Upper lobe of left lung (tissue), 6 donors: ENCODE measurements around the gene LOXL1. TPM values are rescaled to one million over a fixed set of nuclear protein-coding genes. Genes with fewer than 3 reads are reported as not detected.
A peak's percentile ranks its signal among the peaks of the same experiment; 100 is the strongest.

Source experiments
- ATAC-seq, 2 donors: fragments of 200-7000 bp; cut with Tn5 transposase; one replicate each; pipeline ENCODE4 v1.9.1; 2022; ENCODE audit warnings: mild to moderate bottlenecking in 2 of 2, moderate library complexity in 2 of 2; ENCODE audit not compliant: low FRiP score in 2 of 2
- DNase-seq, 2 donors: peaks; one replicate each; pipeline ENCODE4 v3.0.0-alpha.2; 2019 to 2020
- H3K27ac ChIP-seq, 4 donors: fragments of 200-600 bp; sonication (generic); one replicate each; pipeline ENCODE4 v1.5.1; 2016 to 2019
- H3K27me3 ChIP-seq, 4 donors: fragments of 200-600 bp; sonication (generic); one replicate each; pipeline ENCODE4 v1.5.1; 2017 to 2019
- H3K36me3 ChIP-seq, 4 donors: fragments of 200-600 bp; sonication (generic); one replicate each; pipeline ENCODE4 v1.5.1; 2016 to 2019
- H3K4me1 ChIP-seq, 4 donors: fragments of 200-600 bp; sonication (generic); one replicate each; pipeline ENCODE4 v1.5.1; 2018 to 2019
- H3K4me3 ChIP-seq, 4 donors: fragments of 200-600 bp; sonication (generic); one replicate each; pipeline ENCODE4 v1.5.1; 2017 to 2019; ENCODE audit warnings: mild to moderate bottlenecking in 2 of 4, moderate library complexity in 1 of 4
- H3K9me3 ChIP-seq, 4 donors: fragments of 200-600 bp; sonication (generic); one replicate each; pipeline ENCODE4 v1.5.1; 2018 to 2019
- CTCF ChIP-seq, 6 experiments: fragments of 450-650 bp in 4 of 6; fragments of 200-600 bp in 2 of 6; sonication (generic) in 2 of 6; IDR thresholded peaks; one replicate each; pipeline ENCODE4 v1.5.1; 2016 to 2019; ENCODE audit warnings: antibody characterized with exemption in 6 of 6
- EP300 ChIP-seq, 4 donors: sonication (generic); formaldehyde crosslinking; IDR thresholded peaks; one replicate each; pipeline ENCODE4 v1.5.1; 2017; ENCODE audit warnings: antibody characterized with exemption in 4 of 4, control low read depth in 2 of 4
- POLR2A ChIP-seq, 4 donors: fragments of 450-650 bp; IDR thresholded peaks; one replicate each; pipeline ENCODE4 v1.5.1; 2016 to 2017; ENCODE audit warnings: antibody characterized with exemption in 4 of 4, mild to moderate bottlenecking in 2 of 4
- POLR2AphosphoS5 ChIP-seq, 2 donors: sonication (generic); formaldehyde crosslinking; IDR thresholded peaks; one replicate each; pipeline ENCODE4 v1.5.1; 2017; ENCODE audit warnings: antibody characterized with exemption in 2 of 2
- WGBS, 2 donors: methylation state at CpG; one replicate each; pipeline ENCODE4 v1.1.5; 2017 to 2018; 5-methylcytosine and 5-hydroxymethylcytosine counted together
- total RNA-seq, 6 donors: library from RNA; depleted of rRNA in 4 of 6; stranded (reverse); fragments of >200 nt in 4 of 6; gene quantifications; one replicate each; pipeline versions ENCODE4 v1.1.0 to v1.2.1, GENCODE V29; 2016 to 2021
- donor health status: DM: no; HTN: no; CAD: no; lungs with moderate emphysema.
- donor health status: DM: no; HTN: yes; CAD: no; lungs with severe emphysema.

LOXL1 gene
- total RNA-seq, 6 donors from 2014 or later = 6.0 to 25.9 (median 8.0) TPM

- H3K36me3 ChIP-seq = no peaks in the 10 kb centered on the region
- no peaks in the 10 kb centered on the region for H3K9me3 ChIP-seq
- DNase-seq (no peak), ATAC-seq (peak; percentile 34 to 75)
- no peaks in the 10 kb centered on the region for H3K27me3 ChIP-seq
- no peak overlapping the region for H3K27ac ChIP-seq
- no peak overlapping the region for H3K4me3 ChIP-seq
- H3K4me1 ChIP-seq = peaks cover 5 to 13% (median 9%) of the 10 kb centered on the region in 4 donors
- WGBS, 2 donors = 40 to 88% methylated on average over 1 of the region's 1 CpG
- TF ChIP-seq POLR2A (IDR thresholded peaks at IDR 0.05) (no peak), POLR2AphosphoS5 (IDR thresholded peaks at IDR 0.05) (no peak)
These were observed 14.8 kb downstream of the LOXL1 start for GRCh38 chr15:73941044-73941443.

GRCh38 chr15:73941449-73941848 is 15.2 kb downstream of the LOXL1 start:
- no peaks in the 10 kb centered on the region for H3K9me3 ChIP-seq
- peaks cover 4 to 9% (median 6%) of the 10 kb centered on the region in 4 donors for H3K4me1 ChIP-seq
- no peaks in the 10 kb centered on the region for H3K36me3 ChIP-seq
- WGBS, 2 donors = 92 to 93% methylated on average over 3 of the region's 3 CpGs
- H3K27me3 ChIP-seq = no peaks in the 10 kb centered on the region
- H3K27ac ChIP-seq = no peak overlapping the region
- no peak for TF ChIP-seq POLR2A (IDR thresholded peaks at IDR 0.05)
- TF ChIP-seq CTCF (IDR thresholded peaks at IDR 0.05) = no peak
- TF ChIP-seq POLR2AphosphoS5 (IDR thresholded peaks at IDR 0.05) = no peak
- TF ChIP-seq EP300 (IDR thresholded peaks at IDR 0.05) = no peak
- ATAC-seq (no peak), DNase-seq (no peak)
- H3K4me3 ChIP-seq = no peak overlapping the region

- Histone ChIP-seq H3K4me3 (no peak overlapping the region), H3K36me3 (no peaks in the 10 kb centered on the region), H3K27ac (no peak overlapping the region), H3K9me3 (no peaks in the 10 kb centered on the region), H3K4me1 (peaks cover 0 to 5% (median 2%) of the 10 kb centered on the region in 4 donors), H3K27me3 (no peaks in the 10 kb centered on the region)
- DNase-seq (no peak), ATAC-seq (no peak)
- 76 to 79% methylated on average over 10 of the region's 10 CpGs for WGBS, 2 donors
- no peak for TF ChIP-seq EP300 (IDR thresholded peaks at IDR 0.05)
- no peak for TF ChIP-seq CTCF (IDR thresholded peaks at IDR 0.05)
- TF ChIP-seq POLR2A (IDR thresholded peaks at IDR 0.05) = no peak
- no peak for TF ChIP-seq POLR2AphosphoS5 (IDR thresholded peaks at IDR 0.05)
These were observed 15.8 kb downstream of the LOXL1 start for GRCh38 chr15:73941871-73942635.

- Histone ChIP-seq H3K4me1 (peaks cover 0 to 5% (median 2%) of the 10 kb centered on the region in 4 donors), H3K27me3 (no peaks in the 10 kb centered on the region), H3K4me3 (no peak overlapping the region), H3K36me3 (no peaks in the 10 kb centered on the region), H3K27ac (no peak overlapping the region), H3K9me3 (no peaks in the 10 kb centered on the region)
- 73 to 91% methylated on average over 5 to 6 of the region's 6 CpGs for WGBS, 2 donors
- TF ChIP-seq EP300 (IDR thresholded peaks at IDR 0.05) (no peak), POLR2AphosphoS5 (IDR thresholded peaks at IDR 0.05) (no peak), CTCF (IDR thresholded peaks at IDR 0.05) (no peak), POLR2A (IDR thresholded peaks at IDR 0.05) (no peak)
- DNase-seq = no peak
- no peak for ATAC-seq
These were observed 16.5 kb downstream of the LOXL1 start for GRCh38 chr15:73942751-73943270.

GRCh38 chr15:73944161-73945129 is 18.2 kb downstream of the LOXL1 start:
- Histone ChIP-seq H3K9me3 (no peaks in the 10 kb centered on the region), H3K27me3 (no peaks in the 10 kb centered on the region), H3K27ac (peak overlapping the region in 1 of 4 donors; percentile 14), H3K4me1 (peaks cover 0 to 5% (median 2%) of the 10 kb centered on the region in 4 donors), H3K4me3 (no peak overlapping the region), H3K36me3 (no peaks in the 10 kb centered on the region)
- DNase-seq (no peak), ATAC-seq (peak in 1 of 2 donors; percentile 80)
- WGBS, 2 donors = 67 to 74% methylated on average over 11 to 13 of the region's 13 CpGs
- TF ChIP-seq POLR2A (IDR thresholded peaks at IDR 0.05) = no peak
- no peak for TF ChIP-seq POLR2AphosphoS5 (IDR thresholded peaks at IDR 0.05)
- no peak for TF ChIP-seq EP300 (IDR thresholded peaks at IDR 0.05)
- no peak for TF ChIP-seq CTCF (IDR thresholded peaks at IDR 0.05)
